OCI-LY1 (cell line): ENCODE measurements around the gene ZNF248.

ENCODE experiments used
- H2AFZ ChIP-seq: fragments of 200-600 bp; sonication (generic), shearing (Covaris generic); 2 replicates; pipeline ENCODE4 v1.6.0; 2014; ENCODE audit warnings: antibody characterized with exemption, mild to moderate bottlenecking, low read length
- H3F3A ChIP-seq: fragments of 200-600 bp; sonication (generic), shearing (Covaris generic); 2 replicates; pipeline ENCODE4 v1.6.0; 2014; ENCODE audit warnings: mild to moderate bottlenecking, antibody characterized with exemption, low read length, moderate library complexity; ENCODE audit not compliant: insufficient read depth
- H3K27ac ChIP-seq: fragments of 200-600 bp; sonication (generic); 2 replicates; pipeline ENCODE4 v1.5.1; 2014; ENCODE audit warnings: low read length, mixed run types, mild to moderate bottlenecking, low read depth; ENCODE audit not compliant: poor library complexity, severe bottlenecking
- H3K27me3 ChIP-seq: fragments of 200-600 bp; sonication (generic); 2 replicates; pipeline ENCODE4 v1.6.0; 2014; ENCODE audit warnings: antibody characterized with exemption, mild to moderate bottlenecking, low read length, moderate library complexity; ENCODE audit not compliant: insufficient read depth
- H3K36me3 ChIP-seq: fragments of 200-600 bp; sonication (generic); 2 replicates; pipeline ENCODE4 v1.6.1; 2014; ENCODE audit warnings: mild to moderate bottlenecking, antibody characterized with exemption, low read length, moderate library complexity, mixed read lengths; ENCODE audit not compliant: insufficient read depth
- H3K4me1 ChIP-seq: fragments of 200-600 bp; sonication (generic); 2 replicates; pipeline ENCODE4 v1.5.1; 2014; ENCODE audit warnings: mild to moderate bottlenecking, low read length, moderate library complexity; ENCODE audit not compliant: insufficient read depth, severe bottlenecking
- H3K4me2 ChIP-seq: fragments of 200-600 bp; sonication (generic), shearing (Covaris generic); 2 replicates; pipeline ENCODE4 v1.6.1; 2014; ENCODE audit warnings: low read length
- H3K4me3 ChIP-seq: fragments of 200-600 bp; sonication (generic); 2 replicates; pipeline ENCODE4 v1.5.1; 2014; ENCODE audit warnings: low read length, low read depth, mild to moderate bottlenecking, mixed read lengths; ENCODE audit not compliant: poor library complexity, severe bottlenecking
- H3K79me2 ChIP-seq: fragments of 200-600 bp; shearing (Covaris generic); 2 replicates; pipeline ENCODE4 v1.6.1; 2016; ENCODE audit warnings: mixed run types, low read length, mixed read lengths; ENCODE audit not compliant: insufficient read depth
- H3K9ac ChIP-seq: fragments of 200-600 bp; sonication (generic), shearing (Covaris generic); 2 replicates; pipeline ENCODE4 v1.6.1; 2014; ENCODE audit warnings: mild to moderate bottlenecking, low read length, mixed read lengths
- H3K9me2 ChIP-seq: fragments of 200-600 bp; sonication (generic), shearing (Covaris generic); 2 replicates; pipeline ENCODE4 v1.6.1; 2014; ENCODE audit warnings: low read depth, mild to moderate bottlenecking, low read length, mixed read lengths
- H3K9me3 ChIP-seq: fragments of 200-600 bp; shearing (Covaris generic); 2 replicates; pipeline ENCODE4 v1.6.1; 2014; ENCODE audit warnings: low read length, mixed read lengths
- H4K20me1 ChIP-seq: fragments of 200-600 bp; sonication (generic), shearing (Covaris generic); 2 replicates; pipeline ENCODE4 v1.6.0; 2016; ENCODE audit warnings: mild to moderate bottlenecking, low read length; ENCODE audit not compliant: insufficient read depth
- CTCF ChIP-seq: fragments of 200-600 bp; sonication (generic), shearing (Covaris generic); IDR thresholded peaks from 2 replicates; pipeline ENCODE4 v1.5.1; 2017; ENCODE audit warnings: mild to moderate bottlenecking, antibody characterized with exemption, low read length, moderate library complexity, mixed read lengths
- EZH2 ChIP-seq: fragments of 200-600 bp; sonication (generic), shearing (Covaris generic); IDR thresholded peaks from 2 replicates; pipeline ENCODE4 v1.8.0; 2017; ENCODE audit warnings: borderline replicate concordance, mixed run types, mild to moderate bottlenecking, antibody characterized with exemption, low read length, moderate library complexity, mixed read lengths

ZNF248 gene

GRCh38 chr10:37821237-37821636 lies 36.2 kb downstream of the ZNF248 start:
- Histone ChIP-seq H3K27me3 (no peaks in the 10 kb centered on the region), H3K9ac (no peak overlapping the region), H3K27ac (no peak overlapping the region), H3K36me3 (no peaks in the 10 kb centered on the region), H3K9me3 (peaks cover 3% of the 10 kb centered on the region; the same call in 1 of the 2 replicates), H3K9me2 (no peaks in the 10 kb centered on the region), H3K4me2 (no peak overlapping the region), H3K79me2 (no peaks in the 10 kb centered on the region), H3K4me1 (no peaks in the 10 kb centered on the region), H2AFZ (no peak overlapping the region), H3F3A (no peaks in the 10 kb centered on the region), H3K4me3 (no peak overlapping the region), H4K20me1 (no peaks in the 10 kb centered on the region)
- TF ChIP-seq EZH2 (no peak), CTCF (no peak)

DNA sequence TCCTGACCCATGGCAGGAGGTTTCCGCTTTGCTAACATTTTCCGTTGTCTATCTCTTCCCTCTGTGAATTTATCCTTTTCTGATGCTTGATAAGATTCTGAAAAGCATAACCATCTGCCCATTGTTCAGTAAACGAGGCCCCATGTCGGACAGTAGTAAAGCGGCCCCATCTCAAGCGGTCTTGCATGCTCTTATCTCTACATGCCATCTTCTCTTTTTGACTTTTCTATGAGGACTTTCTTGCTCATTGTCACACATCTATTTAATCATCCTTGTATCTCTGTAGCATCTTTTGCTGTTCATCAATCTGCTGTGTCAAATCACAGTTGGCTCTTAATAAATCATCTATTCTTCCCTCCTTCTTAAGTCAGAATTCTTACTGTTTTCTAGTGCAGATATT lies 37.6 kb downstream of the ZNF248 start:
- TF ChIP-seq CTCF = no peak
- no peak for TF ChIP-seq EZH2
- H3F3A ChIP-seq = no peaks in the 10 kb centered on the region

GRCh38 chr10:37816290-37816689 lies 41.1 kb downstream of the ZNF248 start:
- Histone ChIP-seq H3K4me2 (no peak overlapping the region), H3K4me3 (no peak overlapping the region), H3K79me2 (no peaks in the 10 kb centered on the region), H3K9me2 (no peaks in the 10 kb centered on the region), H3K27ac (no peak overlapping the region), H3K4me1 (no peaks in the 10 kb centered on the region), H3K9ac (no peak overlapping the region), H2AFZ (no peak overlapping the region), H3K27me3 (no peaks in the 10 kb centered on the region), H4K20me1 (no peaks in the 10 kb centered on the region), H3F3A (no peaks in the 10 kb centered on the region), H3K36me3 (no peaks in the 10 kb centered on the region), H3K9me3 (peaks cover 8% of the 10 kb centered on the region; the same call in 1 of the 2 replicates)
- no peak for TF ChIP-seq EZH2
- TF ChIP-seq CTCF = no peak

More for the DNA sequence above, 37.6 kb downstream of the ZNF248 start:
- H3K27me3 ChIP-seq = no peaks in the 10 kb centered on the region
- no peaks in the 10 kb centered on the region for H3K79me2 ChIP-seq
- H3K4me2 ChIP-seq = no peak overlapping the region
- H3K36me3 ChIP-seq = no peaks in the 10 kb centered on the region
- no peak overlapping the region for H3K27ac ChIP-seq
- H2AFZ ChIP-seq = no peak overlapping the region
- H3K4me1 ChIP-seq = no peaks in the 10 kb centered on the region
- H3K9ac ChIP-seq = no peak overlapping the region
- peaks cover 3% of the 10 kb centered on the region; the same call in 1 of the 2 replicates for H3K9me3 ChIP-seq
- no peaks in the 10 kb centered on the region for H3K9me2 ChIP-seq
- H3K4me3 ChIP-seq = no peak overlapping the region
- H4K20me1 ChIP-seq = no peaks in the 10 kb centered on the region
